Osteoblast (primary cell): Measurements from ENCODE around the gene PIP5K1B. TPM values are rescaled to one million over a fixed set of nuclear protein-coding genes. Genes with fewer than 3 reads are reported as not detected.

ENCODE experiments used
- DNase-seq: peaks from one replicate; pipeline ENCODE4 v3.0.0; 2011; ENCODE audit warnings: low spot score, mixed read lengths; ENCODE audit not compliant: insufficient read length; ENCODE audit errors: missing footprints
- H2AFZ ChIP-seq: 2 replicates; pipeline ENCODE4 v1.6.0; 2011; ENCODE audit warnings: mild to moderate bottlenecking, low read length
- H3K27ac ChIP-seq: 2 replicates; pipeline ENCODE4 v1.5.1; 2011; ENCODE audit warnings: mild to moderate bottlenecking, low read depth, low read length, moderate library complexity
- H3K27me3 ChIP-seq: 2 replicates; pipeline ENCODE4 v1.6.0; 2012; ENCODE audit warnings: mild to moderate bottlenecking, control low read depth, inconsistent platforms, low read length, moderate library complexity; ENCODE audit not compliant: insufficient read depth
- H3K36me3 ChIP-seq: 2 replicates; pipeline ENCODE4 v1.5.1; 2011; ENCODE audit warnings: mild to moderate bottlenecking, low read length, control low read depth, moderate library complexity; ENCODE audit not compliant: insufficient read depth
- H3K4me1 ChIP-seq: 2 replicates; pipeline ENCODE4 v1.5.1; 2011; ENCODE audit warnings: mild to moderate bottlenecking, low read length, control low read depth, moderate library complexity; ENCODE audit not compliant: insufficient read depth
- H3K4me2 ChIP-seq: 2 replicates; pipeline ENCODE4 v1.6.0; 2011; ENCODE audit warnings: mild to moderate bottlenecking, low read length; ENCODE audit not compliant: insufficient read depth
- H3K4me3 ChIP-seq: fragments of 200-600 bp; sonication (generic); 3 replicates; pipeline ENCODE4 v1.5.1; 2012; ENCODE audit warnings: mild to moderate bottlenecking, low read length, inconsistent platforms; ENCODE audit not compliant: insufficient read depth
- H3K79me2 ChIP-seq: 2 replicates; pipeline ENCODE4 v1.6.0; 2012; ENCODE audit warnings: mild to moderate bottlenecking, low read length, control low read depth, inconsistent platforms; ENCODE audit not compliant: insufficient read depth
- H3K9me3 ChIP-seq: 2 replicates; pipeline ENCODE4 v1.5.1; 2011; ENCODE audit warnings: low read depth, low read length, control low read depth
- H4K20me1 ChIP-seq: 2 replicates; pipeline ENCODE4 v1.6.0; 2012; ENCODE audit warnings: mild to moderate bottlenecking, low read length, control low read depth; ENCODE audit not compliant: insufficient read depth
- CTCF ChIP-seq: IDR thresholded peaks from 2 replicates; pipeline ENCODE4 v1.5.1; 2011; ENCODE audit warnings: mild to moderate bottlenecking, low read depth, low read length, moderate library complexity; ENCODE audit errors: extremely low read depth
- total RNA-seq: library from RNA; depleted of rRNA; stranded (reverse); fragments of >200 nt; gene quantifications from 2 replicates; pipeline ENCODE4 v1.2.3, GENCODE V29; 2012

Gene PIP5K1B
- total RNA-seq, 1 donor: not detected

- Histone ChIP-seq H3K4me3 (no peak overlapping the region), H3K27ac (no peak overlapping the region), H4K20me1 (no peaks in the 10 kb centered on the region), H3K9me3 (no peaks in the 10 kb centered on the region), H2AFZ (no peak overlapping the region), H3K27me3 (no peaks in the 10 kb centered on the region), H3K4me1 (no peaks in the 10 kb centered on the region), H3K79me2 (no peaks in the 10 kb centered on the region), H3K36me3 (no peaks in the 10 kb centered on the region), H3K4me2 (no peak overlapping the region)
- no peak for TF ChIP-seq CTCF
- DNase-seq: no peak
Observed at GRCh38 chr9:68859347-68859746, 154.3 kb downstream of the PIP5K1B start.

DNA sequence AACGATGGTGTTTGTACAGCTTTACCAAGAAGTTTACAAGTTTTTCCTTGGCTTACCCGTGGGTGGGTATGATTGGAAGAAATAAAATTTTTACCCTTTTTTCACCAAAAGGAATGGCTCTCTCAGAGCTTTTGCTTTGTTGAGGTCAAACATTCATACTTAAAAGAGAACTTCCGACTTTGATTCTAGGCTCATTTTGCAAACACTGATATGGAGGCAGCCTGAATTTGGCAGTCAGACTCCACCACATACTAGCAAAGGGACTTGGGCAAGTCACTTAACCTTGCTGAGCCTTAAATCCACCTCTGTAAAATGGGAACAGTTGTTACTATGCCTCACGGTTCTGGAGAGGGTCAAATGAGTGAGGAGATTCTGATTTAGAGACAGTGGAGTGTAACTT, 155.4 kb downstream of the PIP5K1B start:
- H4K20me1 ChIP-seq: no peaks in the 10 kb centered on the region
- H3K36me3 ChIP-seq: no peaks in the 10 kb centered on the region
- no peak overlapping the region for H3K4me3 ChIP-seq
- H2AFZ ChIP-seq: no peak overlapping the region
- H3K27me3 ChIP-seq: no peaks in the 10 kb centered on the region
- no peak overlapping the region for H3K4me2 ChIP-seq
- no peaks in the 10 kb centered on the region for H3K79me2 ChIP-seq
- H3K27ac ChIP-seq: no peak overlapping the region
- H3K4me1 ChIP-seq: no peaks in the 10 kb centered on the region
- TF ChIP-seq CTCF: no peak
- DNase-seq: no peak
- no peaks in the 10 kb centered on the region for H3K9me3 ChIP-seq

DNA sequence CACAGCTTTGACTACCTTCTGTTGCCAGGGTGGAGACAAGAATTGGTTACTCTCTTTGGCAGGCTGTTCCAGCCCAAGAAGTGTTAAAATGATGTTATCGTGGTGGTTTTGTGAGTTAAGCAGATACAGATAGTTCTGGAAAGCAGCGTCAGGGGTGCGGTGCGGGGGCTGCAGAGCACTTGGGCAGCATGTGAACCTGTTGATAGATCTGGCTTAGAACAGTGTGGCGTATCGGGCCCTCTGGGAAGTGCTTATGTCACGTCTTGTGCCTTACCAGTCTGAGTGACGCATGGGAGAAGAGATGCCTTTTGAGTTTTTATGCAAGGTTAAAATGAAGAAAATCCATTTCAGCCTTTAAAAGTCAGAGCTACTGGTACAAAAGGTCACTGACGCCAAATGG, 156.4 kb downstream of the PIP5K1B start:
- Histone ChIP-seq H4K20me1 (no peaks in the 10 kb centered on the region), H3K9me3 (no peaks in the 10 kb centered on the region), H3K36me3 (no peaks in the 10 kb centered on the region), H3K79me2 (no peaks in the 10 kb centered on the region), H3K4me1 (no peaks in the 10 kb centered on the region), H3K4me2 (no peak overlapping the region), H3K27me3 (no peaks in the 10 kb centered on the region), H3K27ac (no peak overlapping the region), H3K4me3 (no peak overlapping the region), H2AFZ (no peak overlapping the region)
- DNase-seq: no peak
- no peak for TF ChIP-seq CTCF

DNA sequence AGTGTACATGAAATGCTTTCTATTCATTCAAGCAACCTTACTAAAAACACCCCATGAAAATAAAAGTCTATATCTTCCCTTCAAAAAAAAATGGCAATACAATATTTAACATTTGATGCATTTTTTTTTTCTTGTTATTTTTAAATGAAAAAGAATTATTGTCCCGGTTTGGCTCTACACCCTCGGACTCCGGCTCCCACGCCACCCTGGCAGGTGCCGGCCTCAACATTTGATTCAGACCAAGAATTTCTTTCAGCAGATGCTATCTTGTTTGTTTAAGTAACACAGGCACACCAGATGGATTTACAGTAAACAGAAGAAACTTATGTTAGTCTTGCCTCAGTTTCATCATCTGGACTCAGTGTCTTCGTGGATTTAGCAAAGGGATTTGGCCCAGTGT, 162.0 kb downstream of the PIP5K1B start:
- H3K9me3 ChIP-seq: no peaks in the 10 kb centered on the region
- no peak overlapping the region for H3K27ac ChIP-seq
- H2AFZ ChIP-seq: no peak overlapping the region
- H3K4me3 ChIP-seq: no peak overlapping the region
- no peaks in the 10 kb centered on the region for H3K4me1 ChIP-seq
- DNase-seq: no peak
- H3K27me3 ChIP-seq: no peaks in the 10 kb centered on the region
- H3K36me3 ChIP-seq: no peaks in the 10 kb centered on the region
- H3K79me2 ChIP-seq: no peaks in the 10 kb centered on the region
- no peak for TF ChIP-seq CTCF
- H3K4me2 ChIP-seq: no peak overlapping the region
- no peaks in the 10 kb centered on the region for H4K20me1 ChIP-seq
